Amniotic stem cell (primary cell): Measurements from ENCODE around the gene STK36.

Experiments used
- DNase-seq: peaks from one replicate; lab custom pipeline; 2025; lab: John Stamatoyannopoulos, UW

Gene STK36

GRCh38 chr2:218663901-218664300 lies 8.0 kb upstream of the STK36 start:
- no peak for DNase-seq

- DNase-seq = no peak
Measured at GRCh38 chr2:218664653-218665052, 7.2 kb upstream of the STK36 start.

- no peak for DNase-seq
Measured at GRCh38 chr2:218671097-218671653, 711 bp upstream of the STK36 start.

- DNase-seq = no peak
Measured at GRCh38 chr2:218679119-218679518, 7.2 kb downstream of the STK36 start.

GRCh38 chr2:218680061-218680460 lies 8.2 kb downstream of the STK36 start:
- DNase-seq = no peak

- peak; percentile 74 for DNase-seq
Measured at GRCh38 chr2:218687400-218688060, 15.6 kb downstream of the STK36 start.

GRCh38 chr2:218691234-218691633 lies 19.3 kb downstream of the STK36 start:
- no peak for DNase-seq

- no peak for DNase-seq
Measured at GRCh38 chr2:218694405-218695145, 22.7 kb downstream of the STK36 start.

- no peak for DNase-seq
Measured at GRCh38 chr2:218698885-218699284, 27.0 kb downstream of the STK36 start.

GRCh38 chr2:218701806-218702205 lies 29.9 kb downstream of the STK36 start:
- DNase-seq = no peak

GRCh38 chr2:218703341-218703740 lies 31.5 kb downstream of the STK36 start:
- no peak for DNase-seq

GRCh38 chr2:218708086-218708485 lies 36.2 kb downstream of the STK36 start:
- DNase-seq = no peak

GRCh38 chr2:218709908-218710307 lies 38.0 kb downstream of the STK36 start:
- DNase-seq = no peak

GRCh38 chr2:218710334-218710686 lies 38.4 kb downstream of the STK36 start:
- no peak for DNase-seq

GRCh38 chr2:218710687-218711549 lies 39.0 kb downstream of the STK36 start, which contains the start of gene TTLL4:
TTLL4 (plus strand) TSS chr2:218710835; CDS start chr2:218737677, 26,842 bp downstream.
- DNase-seq = peak; percentile 95

- no peak for DNase-seq
Measured at GRCh38 chr2:218711550-218711929, 39.7 kb downstream of the STK36 start.

GRCh38 chr2:218713922-218714321 lies 42.0 kb downstream of the STK36 start:
- no peak for DNase-seq

GRCh38 chr2:218716070-218716469 lies 44.2 kb downstream of the STK36 start:
- DNase-seq = no peak

GRCh38 chr2:218717262-218717661 lies 45.4 kb downstream of the STK36 start:
- DNase-seq = no peak

- DNase-seq = no peak
Measured at GRCh38 chr2:218718058-218718457, 46.2 kb downstream of the STK36 start.

GRCh38 chr2:218719457-218719856 lies 47.6 kb downstream of the STK36 start:
- no peak for DNase-seq
